ENCODE data around the gene FXYD6.

- no peak for TF ChIP-seq POLR2A (IDR thresholded peaks at IDR 0.05)
- TF ChIP-seq, protein P1, sequence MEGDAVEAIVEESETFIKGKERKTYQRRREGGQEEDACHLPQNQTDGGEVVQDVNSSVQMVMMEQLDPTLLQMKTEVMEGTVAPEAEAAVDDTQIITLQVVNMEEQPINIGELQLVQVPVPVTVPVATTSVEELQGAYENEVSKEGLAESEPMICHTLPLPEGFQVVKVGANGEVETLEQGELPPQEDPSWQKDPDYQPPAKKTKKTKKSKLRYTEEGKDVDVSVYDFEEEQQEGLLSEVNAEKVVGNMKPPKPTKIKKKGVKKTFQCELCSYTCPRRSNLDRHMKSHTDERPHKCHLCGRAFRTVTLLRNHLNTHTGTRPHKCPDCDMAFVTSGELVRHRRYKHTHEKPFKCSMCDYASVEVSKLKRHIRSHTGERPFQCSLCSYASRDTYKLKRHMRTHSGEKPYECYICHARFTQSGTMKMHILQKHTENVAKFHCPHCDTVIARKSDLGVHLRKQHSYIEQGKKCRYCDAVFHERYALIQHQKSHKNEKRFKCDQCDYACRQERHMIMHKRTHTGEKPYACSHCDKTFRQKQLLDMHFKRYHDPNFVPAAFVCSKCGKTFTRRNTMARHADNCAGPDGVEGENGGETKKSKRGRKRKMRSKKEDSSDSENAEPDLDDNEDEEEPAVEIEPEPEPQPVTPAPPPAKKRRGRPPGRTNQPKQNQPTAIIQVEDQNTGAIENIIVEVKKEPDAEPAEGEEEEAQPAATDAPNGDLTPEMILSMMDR (IDR thresholded peaks at IDR 0.05): no peak
Measured at GRCh38 chr11:117806846-117807245, 69.6 kb downstream of the FXYD6 start.

All from testis (tissue), 2 donors.